MCF 10A (cell line): ENCODE data around the gene VEGFB. TPM values are rescaled to one million over a fixed set of nuclear protein-coding genes. Genes with fewer than 3 reads are reported as not detected.
A peak's percentile ranks its signal among the peaks of the same experiment; 100 is the strongest.

ENCODE experiments used
- BruUV-seq: library from RNA; stranded (reverse); fragments of 400-500 nt; replicated peaks from 2 replicates; lab custom pipeline; 2021; lab: Mats Ljungman, UMichigan
- CTCF ChIA-PET: fragments of 300-600 bp; sonication (Branson Sonifier 250); formaldehyde crosslinking; extraction: SDS; loops from one replicate; lab custom pipeline; 2021; ENCODE audit warnings: antibody characterized with exemption, inconsistent platforms; lab: Yijun Ruan, JAX
- POLR2A ChIA-PET: fragments of 300-600, 350-650 bp; sonication (Branson Sonifier 250); formaldehyde crosslinking; extraction: SDS; loops from one replicate; lab custom pipeline; 2020; ENCODE audit warnings: antibody characterized with exemption, inconsistent platforms; lab: Yijun Ruan, JAX
- DNase-seq: peaks from one replicate; pipeline ENCODE4 v3.0.0-alpha.2; 2018; ENCODE audit not compliant: unreplicated experiment
- H3K27ac Mint-ChIP-seq: one replicate; pipeline ENCODE4 v1.8.0; 2022; ENCODE audit warnings: mild to moderate bottlenecking, low read depth, mixed read lengths; ENCODE audit not compliant: unreplicated experiment
- H3K27me3 Mint-ChIP-seq: one replicate; pipeline ENCODE4 v1.8.0; 2022; ENCODE audit warnings: mixed read lengths; ENCODE audit not compliant: insufficient read depth, unreplicated experiment
- H3K36me3 Mint-ChIP-seq: one replicate; pipeline ENCODE4 v1.8.0; 2022; ENCODE audit warnings: mild to moderate bottlenecking, moderate library complexity, mixed read lengths; ENCODE audit not compliant: insufficient read depth, unreplicated experiment
- H3K4me1 Mint-ChIP-seq: one replicate; pipeline ENCODE4 v1.8.0; 2022; ENCODE audit warnings: mixed read lengths; ENCODE audit not compliant: insufficient read depth, unreplicated experiment
- H3K4me3 Mint-ChIP-seq: one replicate; pipeline ENCODE4 v1.8.0; 2022; ENCODE audit warnings: mild to moderate bottlenecking, moderate library complexity, mixed read lengths; ENCODE audit not compliant: unreplicated experiment
- H3K9me3 Mint-ChIP-seq: one replicate; pipeline ENCODE4 v1.8.0; 2022; ENCODE audit warnings: mixed read lengths; ENCODE audit not compliant: unreplicated experiment
- intact Hi-C: fragments of 100-400 bp; cut with micrococcal nuclease; formaldehyde crosslinking; loops from 2 replicates; pipeline ENCODE4 v1.14.1; 2022
- total RNA-seq: library from RNA; stranded (reverse); gene quantifications from 2 replicates; pipeline ENCODE4 v1.2.3, GENCODE V29; 2022
- TF ChIP-seq, protein P1 (sequence below): fragments of 200-600 bp; IDR thresholded peaks from one replicate; pipeline ENCODE4 v1.8.0; 2022; ENCODE audit warnings: antibody characterized with exemption, mild to moderate bottlenecking; ENCODE audit not compliant: unreplicated experiment

Gene VEGFB
- total RNA-seq, 1 experiment from 2014 or later: 46.0 TPM

DNA sequence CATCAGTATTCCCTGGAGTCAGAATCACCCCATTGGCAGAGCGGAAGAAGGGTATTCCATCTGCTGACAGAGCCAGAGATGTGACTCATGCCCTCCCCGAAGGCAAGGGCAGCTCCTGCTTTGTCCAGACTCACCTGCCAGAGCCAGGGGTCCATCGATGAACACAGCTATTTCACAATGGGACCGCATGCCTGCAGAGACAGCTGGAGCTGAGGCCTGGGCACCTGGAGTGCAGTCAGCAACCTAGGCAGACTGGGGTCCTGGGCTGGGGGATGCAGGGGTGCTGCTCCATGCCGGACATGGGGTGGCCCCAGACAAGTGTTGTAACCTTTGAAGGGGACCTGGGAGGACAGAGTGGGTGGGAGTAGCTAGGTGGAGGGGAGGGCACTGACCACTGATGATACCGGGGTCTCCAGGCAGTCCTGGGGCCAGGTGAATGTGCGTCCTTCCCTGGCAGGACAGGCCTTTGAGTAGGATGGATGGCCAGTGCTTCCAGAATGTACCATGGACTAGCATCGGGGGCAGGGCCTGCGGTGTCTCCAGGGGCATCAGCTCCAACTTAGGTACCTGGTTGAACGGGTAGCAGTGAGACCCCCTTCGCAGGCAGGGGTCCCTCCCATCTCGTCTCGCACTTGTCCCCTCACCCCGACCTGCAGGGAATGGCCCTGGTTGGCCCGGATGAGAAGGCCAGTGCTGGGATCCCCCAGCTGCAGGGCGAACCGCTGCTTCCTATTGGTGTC lies 10.1 kb upstream of the VEGFB start:
- intact Hi-C loops: no loop called here
- POLR2A ChIA-PET: interaction anchor here (0.5 to 11.9 kb wide), 6 partner anchors 9 to 1434 kb away, joined by 3 to 122 read pairs (median 3); partner anchors contain the start of genes FKBP2, PPP1R14B, PRDX5 and TRMT112

DNA sequence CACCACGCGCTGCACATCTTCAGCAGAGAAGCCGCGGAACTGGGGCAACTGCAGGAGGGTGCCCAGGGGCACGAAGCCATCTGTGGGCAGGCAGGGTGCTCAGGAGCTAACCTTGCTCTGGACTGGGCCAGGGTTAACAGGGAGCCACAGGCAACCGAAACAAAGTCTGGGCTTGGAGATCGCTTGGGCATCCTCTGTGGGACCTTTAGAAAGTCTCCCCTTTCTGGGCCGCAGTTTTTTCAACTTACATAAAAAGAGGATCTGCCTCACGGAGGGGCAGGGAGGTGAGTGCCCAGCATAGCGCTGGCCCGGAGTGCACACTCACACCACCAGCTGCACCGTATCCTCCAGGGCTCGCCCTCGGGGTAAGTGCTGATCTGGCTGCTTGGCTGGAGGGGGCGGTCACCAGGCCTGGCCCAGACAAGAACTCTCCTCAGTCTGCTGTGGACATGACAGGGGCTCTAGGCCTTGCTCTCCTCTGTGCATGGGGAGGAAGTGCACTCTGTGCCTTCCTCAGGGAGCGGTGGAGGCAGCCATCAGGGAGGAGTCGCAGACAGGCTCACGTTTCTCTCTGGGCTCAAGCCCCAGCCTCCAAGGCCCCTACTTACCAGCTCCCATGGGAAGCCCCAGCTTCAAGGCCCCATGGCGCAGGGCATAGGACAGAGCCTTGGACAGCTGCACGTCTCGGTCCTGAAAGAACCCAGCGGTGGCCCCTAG lies 9.3 kb upstream of the VEGFB start:
- peak overlapping the region; percentile 80 for H3K4me3 Mint-ChIP-seq
- POLR2A ChIA-PET: interaction anchor here (0.8 to 11.9 kb wide), 7 partner anchors 11 to 93 kb away, joined by 3 to 122 read pairs (median 3); partner anchors contain the start of genes FKBP2, PPP1R14B, PRDX5 and TRMT112
- intact Hi-C loops: no loop called here

More for the DNA sequence above, 10.1 kb upstream of the VEGFB start:
- peak; percentile 81 for DNase-seq
- peaks cover 8% of the 10 kb centered on the region for H3K4me1 Mint-ChIP-seq
- peak overlapping the region; percentile 80 for H3K4me3 Mint-ChIP-seq
- TF ChIP-seq, protein P1, sequence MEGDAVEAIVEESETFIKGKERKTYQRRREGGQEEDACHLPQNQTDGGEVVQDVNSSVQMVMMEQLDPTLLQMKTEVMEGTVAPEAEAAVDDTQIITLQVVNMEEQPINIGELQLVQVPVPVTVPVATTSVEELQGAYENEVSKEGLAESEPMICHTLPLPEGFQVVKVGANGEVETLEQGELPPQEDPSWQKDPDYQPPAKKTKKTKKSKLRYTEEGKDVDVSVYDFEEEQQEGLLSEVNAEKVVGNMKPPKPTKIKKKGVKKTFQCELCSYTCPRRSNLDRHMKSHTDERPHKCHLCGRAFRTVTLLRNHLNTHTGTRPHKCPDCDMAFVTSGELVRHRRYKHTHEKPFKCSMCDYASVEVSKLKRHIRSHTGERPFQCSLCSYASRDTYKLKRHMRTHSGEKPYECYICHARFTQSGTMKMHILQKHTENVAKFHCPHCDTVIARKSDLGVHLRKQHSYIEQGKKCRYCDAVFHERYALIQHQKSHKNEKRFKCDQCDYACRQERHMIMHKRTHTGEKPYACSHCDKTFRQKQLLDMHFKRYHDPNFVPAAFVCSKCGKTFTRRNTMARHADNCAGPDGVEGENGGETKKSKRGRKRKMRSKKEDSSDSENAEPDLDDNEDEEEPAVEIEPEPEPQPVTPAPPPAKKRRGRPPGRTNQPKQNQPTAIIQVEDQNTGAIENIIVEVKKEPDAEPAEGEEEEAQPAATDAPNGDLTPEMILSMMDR: no peak
- BruUV-seq: no TSS peak
- peaks cover 7% of the 10 kb centered on the region for H3K36me3 Mint-ChIP-seq
- no peaks in the 10 kb centered on the region for H3K9me3 Mint-ChIP-seq
- no peaks in the 10 kb centered on the region for H3K27me3 Mint-ChIP-seq
- CTCF ChIA-PET: interaction anchor here (0.6 to 4.7 kb wide), 5 partner anchors 17 to 131 kb away, joined by 3 to 22 read pairs (median 3); no protein-coding TSS in a partner anchor
- H3K27ac Mint-ChIP-seq: no peak overlapping the region

DNA sequence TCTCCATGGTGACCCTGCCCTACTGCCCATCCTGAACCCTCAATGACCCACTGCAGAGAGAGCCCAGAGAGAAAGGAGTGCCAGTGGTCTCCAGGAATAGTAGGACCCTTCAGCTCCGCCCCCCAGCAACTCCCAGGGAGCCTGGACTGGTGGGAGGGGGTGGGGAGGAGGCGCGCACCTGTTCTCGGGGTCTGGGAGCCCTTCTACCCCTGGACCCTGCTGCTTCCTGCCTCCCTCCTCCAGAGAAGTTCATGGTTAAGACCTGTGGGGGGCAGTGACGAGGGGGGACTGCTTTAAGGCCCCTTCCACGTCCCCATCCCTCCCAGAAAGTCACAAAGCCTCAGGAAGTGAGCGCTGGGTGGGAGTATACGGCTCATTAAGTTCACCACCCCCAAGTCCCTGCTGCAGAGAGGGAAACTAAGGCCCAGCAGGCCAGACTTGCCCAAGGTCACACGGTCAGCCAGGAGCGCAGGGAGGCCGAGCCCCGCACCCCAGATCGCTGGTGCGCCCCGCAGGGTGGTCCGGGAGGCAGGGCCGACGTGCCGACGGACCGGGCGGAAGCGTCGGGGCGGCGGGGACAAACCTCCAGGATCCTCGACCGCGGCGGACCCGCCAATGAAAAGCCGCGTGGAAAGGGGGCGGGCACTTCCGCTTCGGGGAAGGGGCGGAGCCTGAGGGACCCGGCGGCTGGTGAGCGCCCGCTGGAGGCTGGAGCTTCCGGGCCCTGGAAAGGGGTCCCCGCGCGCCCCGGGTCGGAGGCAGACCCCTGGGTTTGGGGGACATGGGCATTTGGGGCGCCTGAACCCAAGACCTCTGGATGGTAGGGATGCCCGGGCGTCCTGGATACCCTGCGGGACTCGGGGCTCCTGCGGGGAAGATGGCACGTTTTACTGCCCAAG lies 8.5 kb upstream of the VEGFB start, which contains the start of the genes NUDT22 and TRPT1:
Gene NUDT22, plus strand, starts transcription at position 667 of the 899 bp plus-strand sequence. CDS start 379 bp downstream, outside the sequence.
Gene TRPT1, minus strand, starts transcription at position 579 of the 899 bp plus-strand sequence. Its CDS starts 326 bp downstream, at position 253.
- H3K4me3 Mint-ChIP-seq: peak within 1 kb of the TSS; percentile 80
- TF ChIP-seq, protein P1: peak; percentile 31
- peak within 1 kb of the TSS; percentile 80 for H3K27ac Mint-ChIP-seq
- H3K36me3 Mint-ChIP-seq: peaks cover 6% of the 10 kb centered on the region
- H3K4me1 Mint-ChIP-seq: peaks cover 8% of the 10 kb centered on the region
- TSS peak; percentile 46 for BruUV-seq
- ChIA-PET CTCF (interaction anchor here (0.8 to 4.7 kb wide), 6 partner anchors 9 to 77 kb away, joined by 3 to 22 read pairs (median 4); no protein-coding TSS in a partner anchor), POLR2A (interaction anchor here (0.9 to 11.9 kb wide), 23 partner anchors 9 to 1499 kb away, joined by 3 to 122 read pairs (median 4); partner anchors contain the start of genes BAD, ESRRA, FKBP2 and HNRNPUL2)
- peak; percentile 79 for DNase-seq
- no peaks in the 10 kb centered on the region for H3K9me3 Mint-ChIP-seq
- intact Hi-C loops: loop anchor here (2.0 kb wide), 1 partner anchor 39 kb away; the partner anchor contains the start of gene STIP1
- no peaks in the 10 kb centered on the region for H3K27me3 Mint-ChIP-seq

More for the DNA sequence above, 9.3 kb upstream of the VEGFB start:
- Mint-ChIP-seq H3K36me3 (peaks cover 6% of the 10 kb centered on the region), H3K4me1 (peaks cover 8% of the 10 kb centered on the region), H3K9me3 (no peaks in the 10 kb centered on the region), H3K27me3 (no peaks in the 10 kb centered on the region), H3K27ac (no peak overlapping the region)
- DNase-seq: no peak
- TF ChIP-seq, protein P1: no peak
- BruUV-seq: no TSS peak
- CTCF ChIA-PET: interaction anchor here (0.6 to 4.7 kb wide), 5 partner anchors 9 to 132 kb away, joined by 3 to 22 read pairs (median 3); no protein-coding TSS in a partner anchor
